Kidney epithelial cell (primary cell): ENCODE results near the gene BBC3. TPM values are rescaled to one million over a fixed set of nuclear protein-coding genes. Genes with fewer than 3 reads are reported as not detected.
"Not testable (repeated sequence)": the region's sequence is repeated elsewhere in the genome, so short reads cannot be mapped to it uniquely, and the experiment has no call there.

Experiments used
- DNase-seq: peaks from one replicate; pipeline ENCODE4 v3.0.0-alpha.2; 2010; ENCODE audit warnings: low read depth
- H3K27me3 ChIP-seq: 2 replicates; pipeline ENCODE4 v1.6.0; 2011; ENCODE audit warnings: low read length; ENCODE audit not compliant: control insufficient read depth, insufficient read depth
- H3K36me3 ChIP-seq: 2 replicates; pipeline ENCODE4 v1.5.1; 2011; ENCODE audit warnings: low read length; ENCODE audit not compliant: control insufficient read depth, insufficient read depth
- H3K4me3 ChIP-seq: 2 replicates; pipeline ENCODE4 v1.5.1; 2011; ENCODE audit warnings: low read depth, mild to moderate bottlenecking, control low read depth, low read length
- CTCF ChIP-seq: IDR thresholded peaks from 2 replicates; pipeline ENCODE4 v1.5.1; 2011; ENCODE audit warnings: mild to moderate bottlenecking, moderate library complexity, low read length, control low read depth, inconsistent platforms; ENCODE audit not compliant: insufficient read depth, poor library complexity, severe bottlenecking
- total RNA-seq: library from RNA; depleted of rRNA; stranded (reverse); fragments of >200 nt; gene quantifications from 2 replicates; pipeline ENCODE4 v1.2.3, GENCODE V29; 2015

The BBC3 gene
- total RNA-seq, 1 donor from 2014 or later: 46.8 TPM

- H3K36me3 ChIP-seq: no peaks in the 10 kb centered on the region
- H3K27me3 ChIP-seq: no peaks in the 10 kb centered on the region
- DNase-seq: no peak
- no peak for TF ChIP-seq CTCF
- no peak overlapping the region for H3K4me3 ChIP-seq
Measured at GRCh38 chr19:47269596-47269995, 38.6 kb upstream of the BBC3 start.

- H3K4me3 ChIP-seq: no peak overlapping the region
Measured at GRCh38 chr19:47268028-47268427, 37.0 kb upstream of the BBC3 start.

GRCh38 chr19:47267350-47267759 is 36.4 kb upstream of the BBC3 start:
- H3K36me3 ChIP-seq: no peaks in the 10 kb centered on the region
- TF ChIP-seq CTCF: no peak
- DNase-seq: no peak
- H3K27me3 ChIP-seq: no peaks in the 10 kb centered on the region
- no peak overlapping the region for H3K4me3 ChIP-seq

More at GRCh38 chr19:47268028-47268427, 37.0 kb upstream of the BBC3 start:
- TF ChIP-seq CTCF: no peak
- DNase-seq: no peak
- Histone ChIP-seq H3K27me3 (no peaks in the 10 kb centered on the region), H3K36me3 (no peaks in the 10 kb centered on the region)

- DNase-seq: no peak
- no peak for TF ChIP-seq CTCF
- Histone ChIP-seq H3K27me3 (no peaks in the 10 kb centered on the region), H3K36me3 (no peaks in the 10 kb centered on the region), H3K4me3 (no peak overlapping the region)
Measured at GRCh38 chr19:47266401-47266941, 35.5 kb upstream of the BBC3 start.

- no peak for TF ChIP-seq CTCF
- no peak for DNase-seq
- Histone ChIP-seq H3K27me3 (no peaks in the 10 kb centered on the region), H3K36me3 (peaks cover 2% of the 10 kb centered on the region), H3K4me3 (no peak overlapping the region)
Measured at GRCh38 chr19:47264629-47265028, 33.6 kb upstream of the BBC3 start.

- not testable (repeated sequence) for H3K27me3 ChIP-seq, H3K4me3 ChIP-seq, H3K36me3 ChIP-seq, DNase-seq
Measured at GRCh38 chr19:47261946-47262793, 31.2 kb upstream of the BBC3 start.
